Colonic mucosa (tissue), 4 donors: ENCODE results near the gene NCAPG2. TPM values are rescaled to one million over a fixed set of nuclear protein-coding genes. Genes with fewer than 3 reads are reported as not detected.
"Not testable (repeated sequence)": the region's sequence is repeated elsewhere in the genome, so short reads cannot be mapped to it uniquely, and the experiment has no call there.

Experiments used
- DNase-seq: peaks from one replicate; pipeline ENCODE4 v3.0.0-alpha.2; 2020
- H3K27ac ChIP-seq: fragments of 200-600 bp; one replicate; pipeline ENCODE4 v1.8.0; 2021
- H3K27me3 ChIP-seq: fragments of 200-600 bp; one replicate; pipeline ENCODE4 v1.8.0; 2021
- H3K36me3 ChIP-seq: fragments of 200-600 bp; one replicate; pipeline ENCODE4 v1.8.0; 2021
- H3K4me1 ChIP-seq: fragments of 200-600 bp; one replicate; pipeline ENCODE4 v1.8.0; 2021; ENCODE audit warnings: mild to moderate bottlenecking
- H3K4me3 ChIP-seq: fragments of 200-600 bp; one replicate; pipeline ENCODE4 v1.8.0; 2021
- H3K9ac ChIP-seq, 2 donors: one replicate each; pipeline ENCODE4 v1.7.0; 2013; ENCODE audit warnings: control low read depth in 2 of 2, low read depth in 2 of 2, low read length in 2 of 2
- H3K9me3 ChIP-seq: fragments of 200-600 bp; one replicate; pipeline ENCODE4 v1.8.0; 2021
- CTCF ChIP-seq: fragments of 200-600 bp; IDR thresholded peaks from one replicate; pipeline ENCODE4 v1.8.0; 2022; ENCODE audit warnings: antibody characterized with exemption, mild to moderate bottlenecking
- intact Hi-C: fragments of 100-400 bp; cut with DNase I; formaldehyde crosslinking; loops from one replicate; pipeline ENCODE4 v1.14.1; 2022
- total RNA-seq, 2 donors: library from RNA; stranded (reverse); fragmentation: NEBNext Ultra II Directional in 1 of 2; extraction: Animal tissue kit (Norgen Biotek cat#: 25700) in 1 of 2; gene quantifications; one replicate each; pipeline ENCODE4 v1.2.1, GENCODE V29; 2021
- donor health status: healthy.
- donor health status: DM: no; HTN: no; CAD: no.
- donor health status: DM: no; HTN: no; CAD: no.

NCAPG2 gene
- total RNA-seq, 2 donors from 2014 or later: 15.0 to 48.4 TPM

GRCh38 chr7:158680754-158681153 lies 23.9 kb downstream of the NCAPG2 start:
- Histone ChIP-seq H3K36me3 (no peaks in the 10 kb centered on the region), H3K9ac (no peak overlapping the region), H3K27ac (no peak overlapping the region), H3K4me1 (no peaks in the 10 kb centered on the region), H3K27me3 (no peaks in the 10 kb centered on the region), H3K9me3 (no peaks in the 10 kb centered on the region), H3K4me3 (no peak overlapping the region)
- TF ChIP-seq CTCF: no peak
- intact Hi-C loops: no loop called here
- DNase-seq: no peak

- Histone ChIP-seq H3K36me3 (no peaks in the 10 kb centered on the region), H3K9ac (no peak overlapping the region), H3K9me3 (no peaks in the 10 kb centered on the region), H3K27me3 (no peaks in the 10 kb centered on the region), H3K4me1 (no peaks in the 10 kb centered on the region), H3K27ac (no peak overlapping the region), H3K4me3 (no peak overlapping the region)
- no peak for TF ChIP-seq CTCF
- intact Hi-C loops: no loop called here
- DNase-seq: no peak
These were observed 27.7 kb downstream of the NCAPG2 start for GRCh38 chr7:158676906-158677305.

- DNase-seq: no peak
- intact Hi-C loops: no loop called here
- Histone ChIP-seq H3K9me3 (no peaks in the 10 kb centered on the region), H3K9ac (no peak overlapping the region), H3K36me3 (no peaks in the 10 kb centered on the region), H3K4me1 (no peaks in the 10 kb centered on the region), H3K27ac (no peak overlapping the region), H3K4me3 (no peak overlapping the region), H3K27me3 (no peaks in the 10 kb centered on the region)
- TF ChIP-seq CTCF: no peak
These were observed 28.3 kb downstream of the NCAPG2 start for GRCh38 chr7:158676171-158676840.

- Histone ChIP-seq H3K9ac (no peak overlapping the region), H3K4me1 (no peaks in the 10 kb centered on the region), H3K36me3 (no peaks in the 10 kb centered on the region), H3K27ac (no peak overlapping the region), H3K4me3 (no peak overlapping the region), H3K27me3 (no peaks in the 10 kb centered on the region), H3K9me3 (no peaks in the 10 kb centered on the region)
- intact Hi-C loops: no loop called here
- no peak for TF ChIP-seq CTCF
- DNase-seq: no peak
These were observed 31.6 kb downstream of the NCAPG2 start for GRCh38 chr7:158672975-158673374.

GRCh38 chr7:158668086-158668485 lies 36.5 kb downstream of the NCAPG2 start:
- H3K9ac ChIP-seq, H3K4me3 ChIP-seq, DNase-seq, H3K36me3 ChIP-seq, H3K27me3 ChIP-seq, H3K27ac ChIP-seq, H3K9me3 ChIP-seq, intact Hi-C loops, H3K4me1 ChIP-seq: not testable (repeated sequence)

- intact Hi-C loops, H3K27me3 ChIP-seq, H3K9ac ChIP-seq, H3K4me3 ChIP-seq, H3K4me1 ChIP-seq, DNase-seq, H3K9me3 ChIP-seq, H3K36me3 ChIP-seq, H3K27ac ChIP-seq: not testable (repeated sequence)
These were observed 37.5 kb downstream of the NCAPG2 start for GRCh38 chr7:158666966-158667678.
